ENCODE results near the gene GARIN5B.

The GARIN5B gene

GRCh38 chr19:55352549-55353145 is 10.4 kb downstream of the GARIN5B start:
- no peaks in the 10 kb centered on the region for H3F3A ChIP-seq (ENCODE audit: insufficient read depth, low read length)
- no peaks in the 10 kb centered on the region for H3K9me2 ChIP-seq (ENCODE audit: low read depth, low read length)
- TF ChIP-seq CTCF (IDR thresholded peaks at IDR 0.05; ENCODE audit: low read length) = no peak
- TF ChIP-seq EZH2 (IDR thresholded peaks at IDR 0.05; ENCODE audit: borderline replicate concordance, low read length) = no peak
- H3K27ac ChIP-seq (ENCODE audit: low read depth, low read length, poor library complexity, severe bottlenecking) = no peak overlapping the region
- no peaks in the 10 kb centered on the region for H3K79me2 ChIP-seq (ENCODE audit: insufficient read depth, low read length)
- no peaks in the 10 kb centered on the region for H3K9me3 ChIP-seq (ENCODE audit: low read length)
- H3K4me1 ChIP-seq (ENCODE audit: insufficient read depth, low read length, severe bottlenecking) = peaks cover 7% of the 10 kb centered on the region
- H3K27me3 ChIP-seq (ENCODE audit: insufficient read depth, low read length) = peaks cover 7% of the 10 kb centered on the region
- H3K36me3 ChIP-seq (ENCODE audit: insufficient read depth, low read length) = no peaks in the 10 kb centered on the region
- H3K4me3 ChIP-seq (ENCODE audit: low read depth, low read length, poor library complexity, severe bottlenecking) = no peak overlapping the region
- H3K9ac ChIP-seq (ENCODE audit: low read length) = no peak overlapping the region
- no peak overlapping the region for H2AFZ ChIP-seq (ENCODE audit: low read length)
- H4K20me1 ChIP-seq (ENCODE audit: insufficient read depth, low read length) = no peaks in the 10 kb centered on the region
- no peak overlapping the region for H3K4me2 ChIP-seq (ENCODE audit: low read length)

DNA sequence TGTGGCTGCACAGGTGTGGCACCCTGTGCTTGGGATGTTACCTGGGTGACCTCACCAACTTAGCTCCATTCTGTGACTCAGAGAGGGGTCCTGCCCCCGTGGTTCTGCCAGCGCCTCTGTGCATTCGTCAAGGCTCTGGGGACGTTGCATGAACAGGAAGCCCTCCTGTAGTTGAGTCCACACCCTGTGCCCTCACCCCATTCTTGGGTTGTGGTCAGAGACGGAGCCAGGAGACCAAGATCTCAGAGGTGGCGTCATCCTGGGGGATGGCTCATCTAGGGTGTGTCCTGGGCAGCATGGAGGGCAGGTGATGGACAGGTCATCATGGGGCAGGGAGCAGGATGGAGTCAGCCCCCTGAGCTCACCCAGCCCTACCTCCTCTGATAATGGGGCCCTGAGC is 11.0 kb downstream of the GARIN5B start:
- no peak overlapping the region for H2AFZ ChIP-seq (ENCODE audit: low read length)
- no peaks in the 10 kb centered on the region for H3K9me2 ChIP-seq (ENCODE audit: low read depth, low read length)
- TF ChIP-seq CTCF (IDR thresholded peaks at IDR 0.05; ENCODE audit: low read length) (no peak), EZH2 (IDR thresholded peaks at IDR 0.05; ENCODE audit: borderline replicate concordance, low read length) (no peak)
- H3F3A ChIP-seq (ENCODE audit: insufficient read depth, low read length) = no peaks in the 10 kb centered on the region
- H3K9ac ChIP-seq (ENCODE audit: low read length) = no peak overlapping the region
- no peaks in the 10 kb centered on the region for H3K79me2 ChIP-seq (ENCODE audit: insufficient read depth, low read length)
- H4K20me1 ChIP-seq (ENCODE audit: insufficient read depth, low read length) = no peaks in the 10 kb centered on the region
- peaks cover 3% of the 10 kb centered on the region for H3K36me3 ChIP-seq (ENCODE audit: insufficient read depth, low read length)
- H3K9me3 ChIP-seq (ENCODE audit: low read length) = no peaks in the 10 kb centered on the region
- H3K4me3 ChIP-seq (ENCODE audit: low read depth, low read length, poor library complexity, severe bottlenecking) = no peak overlapping the region
- H3K4me2 ChIP-seq (ENCODE audit: low read length) = no peak overlapping the region
- peaks cover 7% of the 10 kb centered on the region for H3K27me3 ChIP-seq (ENCODE audit: insufficient read depth, low read length)
- peaks cover 7% of the 10 kb centered on the region for H3K4me1 ChIP-seq (ENCODE audit: insufficient read depth, low read length, severe bottlenecking)
- H3K27ac ChIP-seq (ENCODE audit: low read depth, low read length, poor library complexity, severe bottlenecking) = no peak overlapping the region

- TF ChIP-seq CTCF (IDR thresholded peaks at IDR 0.05; ENCODE audit: low read length) = no peak
- TF ChIP-seq EZH2 (IDR thresholded peaks at IDR 0.05; ENCODE audit: borderline replicate concordance, low read length) = no peak
- Histone ChIP-seq H3K9ac (ENCODE audit: low read length) (no peak overlapping the region), H3K4me2 (ENCODE audit: low read length) (no peak overlapping the region), H3F3A (ENCODE audit: insufficient read depth, low read length) (no peaks in the 10 kb centered on the region), H3K4me1 (ENCODE audit: insufficient read depth, low read length, severe bottlenecking) (peaks cover 7% of the 10 kb centered on the region), H4K20me1 (ENCODE audit: insufficient read depth, low read length) (no peaks in the 10 kb centered on the region), H3K27ac (ENCODE audit: low read depth, low read length, poor library complexity, severe bottlenecking) (no peak overlapping the region), H3K4me3 (ENCODE audit: low read depth, low read length, poor library complexity, severe bottlenecking) (no peak overlapping the region), H3K9me2 (ENCODE audit: low read depth, low read length) (no peaks in the 10 kb centered on the region), H3K27me3 (ENCODE audit: insufficient read depth, low read length) (peaks cover 7% of the 10 kb centered on the region), H3K79me2 (ENCODE audit: insufficient read depth, low read length) (no peaks in the 10 kb centered on the region), H3K36me3 (ENCODE audit: insufficient read depth, low read length) (peaks cover 6% of the 10 kb centered on the region), H2AFZ (ENCODE audit: low read length) (no peak overlapping the region), H3K9me3 (ENCODE audit: low read length) (no peaks in the 10 kb centered on the region)
Measured at GRCh38 chr19:55350620-55351315, 12.3 kb downstream of the GARIN5B start.
